ENCODE data around the gene PAX8.

The PAX8 gene

DNA sequence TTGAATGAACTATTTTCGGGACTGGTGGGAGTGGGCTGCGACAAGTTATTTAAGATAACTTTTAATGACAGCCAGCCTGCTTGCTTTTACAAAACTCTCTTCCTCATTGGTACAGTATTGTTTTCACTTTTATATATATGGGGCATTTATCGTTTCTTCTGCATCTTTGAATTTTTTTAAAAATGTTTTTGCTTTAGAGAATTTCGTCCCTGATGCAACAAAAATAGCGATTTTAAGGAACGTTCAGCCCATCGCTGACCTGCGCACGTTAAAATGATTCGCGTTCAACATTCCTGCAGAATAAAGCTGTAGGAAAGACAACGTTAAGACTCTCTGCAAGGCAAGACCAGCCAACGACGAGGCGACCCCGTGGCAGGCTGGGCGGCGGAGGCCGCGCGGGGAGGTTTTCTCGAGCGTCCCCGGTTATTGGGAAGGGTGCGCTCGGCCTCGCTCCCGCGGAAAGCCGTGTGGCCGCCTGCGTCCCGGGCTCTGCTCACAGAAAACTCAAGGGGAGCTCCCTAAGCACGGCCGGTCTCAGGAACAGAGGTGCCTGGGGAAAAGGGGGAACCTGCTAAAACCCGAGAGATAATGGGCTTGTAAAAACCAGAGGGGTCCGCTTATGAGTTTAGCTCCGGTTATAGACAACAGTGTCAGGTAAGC lies 3.0 kb downstream of the PAX8 start:
- no peak for TF ChIP-seq CTCF (IDR thresholded peaks at IDR 0.05; ENCODE audit: control insufficient read depth, extremely low read depth, insufficient read depth)
- DNase-seq (ENCODE audit: low read depth) = no peak
- no peak overlapping the region for H3K4me3 ChIP-seq (ENCODE audit: low read depth, low read length)

DNA sequence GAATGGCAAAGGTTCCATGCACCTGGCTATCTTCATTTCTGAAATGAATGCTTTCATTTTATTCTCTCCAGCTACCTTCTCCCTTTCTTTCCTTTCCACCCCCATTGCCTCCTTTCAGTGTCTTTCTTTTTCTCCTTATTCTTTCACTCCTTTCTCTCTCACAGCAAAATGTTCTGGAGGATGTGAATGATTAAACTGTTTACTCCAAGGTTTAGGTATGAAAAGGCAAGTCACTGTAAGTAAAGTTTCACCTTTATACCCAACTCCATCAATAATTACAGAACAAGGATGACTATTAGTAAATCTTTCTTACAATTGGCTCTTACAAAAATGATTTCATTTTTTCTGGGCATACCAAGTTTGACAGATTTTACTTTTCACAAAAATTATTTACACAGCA lies 4.3 kb downstream of the PAX8 start:
- no peak for TF ChIP-seq CTCF (IDR thresholded peaks at IDR 0.05; ENCODE audit: control insufficient read depth, extremely low read depth, insufficient read depth)
- H3K4me3 ChIP-seq (ENCODE audit: low read depth, low read length) = no peak overlapping the region
- DNase-seq (ENCODE audit: low read depth) = no peak

DNA sequence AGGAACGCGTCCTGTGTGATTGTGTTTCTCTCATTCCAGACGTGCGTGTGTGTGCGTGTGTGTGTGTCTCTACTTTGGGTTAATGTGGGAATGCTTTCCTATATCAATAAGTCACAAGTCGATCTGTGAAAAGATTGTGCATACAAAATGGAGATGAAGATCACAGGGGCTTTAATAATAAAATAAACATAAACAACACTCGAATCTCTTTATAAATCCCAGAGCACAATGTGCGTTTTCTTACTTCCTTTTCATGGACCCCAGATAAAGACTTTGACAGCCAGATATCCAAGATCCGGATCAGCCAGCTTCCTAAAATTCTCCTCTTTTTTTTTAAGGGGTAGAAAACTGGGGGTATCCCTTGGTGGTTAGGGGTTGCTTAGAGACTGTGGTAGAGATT lies 4.7 kb downstream of the PAX8 start:
- no peak for DNase-seq (ENCODE audit: low read depth)
- TF ChIP-seq CTCF (IDR thresholded peaks at IDR 0.05; ENCODE audit: control insufficient read depth, extremely low read depth, insufficient read depth) = no peak
- no peak overlapping the region for H3K4me3 ChIP-seq (ENCODE audit: low read depth, low read length)

GRCh38 chr2:113273027-113273551 lies 5.6 kb downstream of the PAX8 start:
- no peak for TF ChIP-seq CTCF (IDR thresholded peaks at IDR 0.05; ENCODE audit: control insufficient read depth, extremely low read depth, insufficient read depth)
- no peak for DNase-seq (ENCODE audit: low read depth)
- H3K4me3 ChIP-seq (ENCODE audit: low read depth, low read length) = no peak overlapping the region

GRCh38 chr2:113272477-113272876 lies 6.2 kb downstream of the PAX8 start:
- no peak for DNase-seq (ENCODE audit: low read depth)
- no peak for TF ChIP-seq CTCF (IDR thresholded peaks at IDR 0.05; ENCODE audit: control insufficient read depth, extremely low read depth, insufficient read depth)
- no peak overlapping the region for H3K4me3 ChIP-seq (ENCODE audit: low read depth, low read length)

DNA sequence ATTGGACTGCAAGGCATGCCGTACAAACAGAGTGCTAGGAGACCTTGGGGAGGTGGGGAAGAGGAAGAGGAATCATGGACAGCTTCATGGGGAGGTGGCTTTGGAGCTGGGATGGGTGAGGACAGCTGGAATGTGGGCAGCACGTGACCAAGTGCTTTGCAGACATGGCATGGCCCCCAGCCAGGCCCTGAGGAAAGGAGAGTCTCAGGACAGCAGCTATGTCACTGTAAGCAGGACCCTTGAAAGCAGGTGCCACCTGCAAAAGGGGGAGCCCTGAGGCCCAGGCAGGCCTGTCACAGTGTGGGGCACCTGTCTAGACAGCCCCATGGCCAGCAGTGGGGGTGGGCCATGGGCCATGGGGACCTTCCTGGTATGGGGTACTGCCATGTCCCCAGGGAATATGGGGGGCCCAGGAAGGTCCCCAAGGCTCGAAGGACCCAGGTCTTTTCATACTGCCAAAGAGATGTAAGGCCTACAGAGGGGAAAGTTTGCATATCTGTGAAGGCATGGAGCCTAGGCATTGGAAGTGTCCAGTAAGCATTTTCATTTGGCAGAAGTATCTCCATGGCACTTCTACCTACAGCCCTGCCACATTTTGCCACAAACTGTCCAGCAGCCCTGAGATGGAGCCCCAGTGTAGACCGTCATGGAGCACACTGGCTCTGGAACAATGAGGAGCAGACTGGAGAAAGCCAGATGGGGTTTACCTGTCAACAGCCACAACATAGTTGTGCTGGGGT lies 9.9 kb downstream of the PAX8 start:
- no peak overlapping the region for H3K4me3 ChIP-seq (ENCODE audit: low read depth, low read length)
- TF ChIP-seq CTCF (IDR thresholded peaks at IDR 0.05; ENCODE audit: control insufficient read depth, extremely low read depth, insufficient read depth) = no peak
- DNase-seq (ENCODE audit: low read depth) = no peak

Data from LNCaP clone FGC (cell line).